SK-N-MC (cell line): ENCODE results near the gene SYNDIG1L.

ENCODE experiments used
- DNase-seq: peaks from one replicate; pipeline ENCODE4 v3.0.0-alpha.2; 2011; ENCODE audit warnings: low read depth, low spot score
- H3K27ac ChIP-seq: fragments of 200-600 bp; sonication (generic); 2 replicates; pipeline ENCODE4 v1.5.1; 2016; ENCODE audit warnings: mixed run types
- H3K36me3 ChIP-seq: fragments of 200-600 bp; sonication (generic); 2 replicates; pipeline ENCODE4 v1.6.1; 2017; ENCODE audit warnings: antibody characterized with exemption, low read length, mixed read lengths; ENCODE audit not compliant: insufficient read depth
- H3K4me3 ChIP-seq: fragments of 200-600 bp; sonication (generic); 2 replicates; pipeline ENCODE4 v1.5.1; 2016
- H3K9ac ChIP-seq: fragments of 200-600 bp; sonication (generic); 2 replicates; pipeline ENCODE4 v1.8.0; 2017; ENCODE audit warnings: mixed run types, mixed read lengths; ENCODE audit not compliant: insufficient read length
- H3K9me3 ChIP-seq: fragments of 200-600 bp; sonication (generic); 2 replicates; pipeline ENCODE4 v1.6.1; 2017; ENCODE audit warnings: low read depth, mild to moderate bottlenecking, antibody characterized with exemption, low read length, moderate library complexity, mixed read lengths
- EZH2 ChIP-seq: fragments of 200-600 bp; sonication (generic); IDR thresholded peaks from one replicate; pipeline ENCODE4 v1.6.1; 2017; ENCODE audit warnings: antibody characterized with exemption
- FOXP2 ChIP-seq: optimal IDR thresholded peaks from 2 replicates; pipeline ENCODE3; 2011; ENCODE audit warnings: mild to moderate bottlenecking, moderate library complexity; ENCODE audit not compliant: insufficient read depth; ENCODE audit errors: extremely low read length, control extremely low read depth
- POLR2AphosphoS5 ChIP-seq: IDR thresholded peaks from 2 replicates; pipeline ENCODE4 v1.6.1; 2012; ENCODE audit warnings: mild to moderate bottlenecking, low read depth, low read length, borderline replicate concordance

Gene SYNDIG1L

GRCh38 chr14:74377976-74378690 lies 47.9 kb downstream of the SYNDIG1L start:
- no peaks in the 10 kb centered on the region for H3K9me3 ChIP-seq

GRCh38 chr14:74368441-74368840 lies 57.6 kb downstream of the SYNDIG1L start:
- Histone ChIP-seq H3K9ac (no peak overlapping the region), H3K36me3 (no peaks in the 10 kb centered on the region), H3K4me3 (no peak overlapping the region), H3K27ac (no peak overlapping the region), H3K9me3 (no peaks in the 10 kb centered on the region)
- no peak for DNase-seq
- TF ChIP-seq EZH2 (no peak), POLR2AphosphoS5 (no peak), FOXP2 (no peak)

More at GRCh38 chr14:74377976-74378690, 47.9 kb downstream of the SYNDIG1L start:
- TF ChIP-seq FOXP2 (no peak), EZH2 (no peak), POLR2AphosphoS5 (no peak)
- no peak overlapping the region for H3K27ac ChIP-seq
- no peak overlapping the region for H3K4me3 ChIP-seq
- H3K9ac ChIP-seq: no peak overlapping the region
- no peaks in the 10 kb centered on the region for H3K36me3 ChIP-seq
- no peak for DNase-seq

- H3K36me3 ChIP-seq: no peaks in the 10 kb centered on the region
- no peaks in the 10 kb centered on the region for H3K9me3 ChIP-seq
- no peak overlapping the region for H3K9ac ChIP-seq
- DNase-seq: no peak
- H3K27ac ChIP-seq: no peak overlapping the region
- H3K4me3 ChIP-seq: no peak overlapping the region
- no peak for TF ChIP-seq POLR2AphosphoS5
- no peak for TF ChIP-seq FOXP2
- TF ChIP-seq EZH2: no peak
Measured at GRCh38 chr14:74368026-74368425, 58.0 kb downstream of the SYNDIG1L start.

- Histone ChIP-seq H3K36me3 (no peaks in the 10 kb centered on the region), H3K9me3 (no peaks in the 10 kb centered on the region), H3K27ac (no peak overlapping the region), H3K9ac (no peak overlapping the region), H3K4me3 (no peak overlapping the region)
- TF ChIP-seq POLR2AphosphoS5 (no peak), FOXP2 (no peak), EZH2 (no peak)
- no peak for DNase-seq
Measured at GRCh38 chr14:74364271-74364880, 61.6 kb downstream of the SYNDIG1L start.

GRCh38 chr14:74362361-74362915 lies 63.6 kb downstream of the SYNDIG1L start:
- Histone ChIP-seq H3K36me3 (no peaks in the 10 kb centered on the region), H3K4me3 (no peak overlapping the region), H3K9ac (no peak overlapping the region), H3K27ac (no peak overlapping the region), H3K9me3 (no peaks in the 10 kb centered on the region)
- no peak for DNase-seq
- TF ChIP-seq POLR2AphosphoS5: no peak
- no peak for TF ChIP-seq FOXP2
- TF ChIP-seq EZH2: no peak

- H3K27ac ChIP-seq: no peak overlapping the region
- no peaks in the 10 kb centered on the region for H3K36me3 ChIP-seq
Measured at GRCh38 chr14:74360163-74360562, 65.8 kb downstream of the SYNDIG1L start.

GRCh38 chr14:74358176-74358829 lies 67.7 kb downstream of the SYNDIG1L start:
- no peak overlapping the region for H3K27ac ChIP-seq
- no peak for DNase-seq
- no peaks in the 10 kb centered on the region for H3K9me3 ChIP-seq
- H3K36me3 ChIP-seq: no peaks in the 10 kb centered on the region
- no peak for TF ChIP-seq FOXP2
- TF ChIP-seq EZH2: no peak
- no peak for TF ChIP-seq POLR2AphosphoS5
- H3K4me3 ChIP-seq: no peak overlapping the region
- no peak overlapping the region for H3K9ac ChIP-seq

More at GRCh38 chr14:74360163-74360562, 65.8 kb downstream of the SYNDIG1L start:
- no peak overlapping the region for H3K4me3 ChIP-seq
- no peaks in the 10 kb centered on the region for H3K9me3 ChIP-seq
- DNase-seq: no peak
- no peak overlapping the region for H3K9ac ChIP-seq
- TF ChIP-seq POLR2AphosphoS5 (no peak), EZH2 (no peak), FOXP2 (no peak)

- no peak overlapping the region for H3K27ac ChIP-seq
- no peaks in the 10 kb centered on the region for H3K36me3 ChIP-seq
- no peak overlapping the region for H3K4me3 ChIP-seq
- TF ChIP-seq EZH2 (no peak), POLR2AphosphoS5 (no peak), FOXP2 (no peak)
- H3K9ac ChIP-seq: no peak overlapping the region
- no peak for DNase-seq
- no peaks in the 10 kb centered on the region for H3K9me3 ChIP-seq
Measured at GRCh38 chr14:74357585-74357984, 68.4 kb downstream of the SYNDIG1L start.
